Bronchial epithelial cell (primary cell): ENCODE results near the gene DEFB121. TPM values are rescaled to one million over a fixed set of nuclear protein-coding genes. Genes with fewer than 3 reads are reported as not detected.

ENCODE experiments used
- DNase-seq: peaks from one replicate; pipeline ENCODE4 v3.0.0-alpha.2; 2010; ENCODE audit warnings: low read depth
- FAIRE-seq: peaks from 2 replicates; lab custom pipeline; 2011; peaks lifted over from hg19 to GRCh38; lab: Jason Lieb, UNC
- H3K27me3 ChIP-seq: 2 replicates; pipeline ENCODE4 v1.5.1; 2011; ENCODE audit warnings: low read length; ENCODE audit not compliant: control insufficient read depth, insufficient read depth
- H3K36me3 ChIP-seq: 2 replicates; pipeline ENCODE4 v1.5.1; 2011; ENCODE audit warnings: low read length; ENCODE audit not compliant: control insufficient read depth, insufficient read depth
- H3K4me3 ChIP-seq: 2 replicates; pipeline ENCODE4 v1.5.1; 2011; ENCODE audit warnings: mild to moderate bottlenecking, low read depth, low read length, control low read depth
- CTCF ChIP-seq: IDR thresholded peaks from 2 replicates; pipeline ENCODE4 v1.5.1; 2011; ENCODE audit warnings: mild to moderate bottlenecking, moderate library complexity, low read length, control low read depth, inconsistent platforms; ENCODE audit not compliant: insufficient read depth, severe bottlenecking
- total RNA-seq: library from RNA; depleted of rRNA; stranded (reverse); fragments of >200 nt; gene quantifications from 2 replicates; pipeline ENCODE4 v1.2.1, GENCODE V29; 2014

Gene DEFB121
- total RNA-seq: not detected in 2 replicates

- Histone ChIP-seq H3K4me3 (no peak within 1 kb of the TSS), H3K27me3 (no peaks in the 10 kb centered on the region), H3K36me3 (no peaks in the 10 kb centered on the region)
- FAIRE-seq: peak; percentile 68
- TF ChIP-seq CTCF: no peak
- no peak for DNase-seq
These were observed at the start of gene DEFB121 for GRCh38 chr20:31406115-31406514. TSS of gene DEFB121 (minus strand) at chr20:31406215. CDS start at chr20:31406152, 63 bp downstream.

- Histone ChIP-seq H3K36me3 (no peaks in the 10 kb centered on the region), H3K4me3 (no peak overlapping the region), H3K27me3 (no peaks in the 10 kb centered on the region)
- no peak for TF ChIP-seq CTCF
- no peak for DNase-seq
- FAIRE-seq: no peak
These were observed 48.3 kb upstream of the DEFB121 start for GRCh38 chr20:31454361-31454760.

GRCh38 chr20:31452575-31452974 lies 46.6 kb upstream of the DEFB121 start:
- no peak for FAIRE-seq
- Histone ChIP-seq H3K27me3 (no peaks in the 10 kb centered on the region), H3K4me3 (no peak overlapping the region), H3K36me3 (no peaks in the 10 kb centered on the region)
- peak; percentile 13 for DNase-seq
- no peak for TF ChIP-seq CTCF

GRCh38 chr20:31449511-31450414 lies 43.7 kb upstream of the DEFB121 start:
- FAIRE-seq: no peak
- Histone ChIP-seq H3K27me3 (no peaks in the 10 kb centered on the region), H3K4me3 (no peak overlapping the region), H3K36me3 (no peaks in the 10 kb centered on the region)
- no peak for DNase-seq
- no peak for TF ChIP-seq CTCF

GRCh38 chr20:31446084-31446819 lies 40.2 kb upstream of the DEFB121 start:
- FAIRE-seq: no peak
- TF ChIP-seq CTCF: no peak
- Histone ChIP-seq H3K27me3 (no peaks in the 10 kb centered on the region), H3K4me3 (no peak overlapping the region), H3K36me3 (no peaks in the 10 kb centered on the region)
- no peak for DNase-seq
